Hypothalamus (tissue), 51 donors: Measurements from ENCODE around the gene TTC33.
"Not testable (repeated sequence)": the region's sequence is repeated elsewhere in the genome, so short reads cannot be mapped to it uniquely, and the experiment has no call there.

ENCODE experiments used
- DNase-seq, 51 donors: peaks; one replicate each; lab custom pipeline; 2025; lab: John Stamatoyannopoulos, UW

TTC33 gene

DNA sequence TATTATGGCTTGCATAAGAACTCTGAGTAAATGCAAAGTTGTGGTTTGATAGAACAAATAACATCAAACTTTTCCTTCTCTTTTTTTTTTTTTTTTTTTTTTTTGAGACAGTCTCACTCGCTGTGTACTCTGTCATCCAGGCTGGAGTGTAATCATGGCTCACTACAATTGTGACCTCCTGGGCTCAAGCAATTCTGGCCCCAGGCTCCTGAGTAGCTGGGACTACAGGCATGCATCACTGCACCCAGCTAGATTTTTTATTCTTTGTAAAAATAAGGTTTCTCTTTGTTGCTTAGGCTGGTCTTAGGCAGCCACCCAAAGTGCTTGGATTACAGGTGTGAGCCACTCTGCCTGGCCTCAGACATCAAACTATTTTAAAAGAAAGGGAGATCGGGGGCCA, 95.0 kb downstream of the TTC33 start:
- no peak for DNase-seq

DNA sequence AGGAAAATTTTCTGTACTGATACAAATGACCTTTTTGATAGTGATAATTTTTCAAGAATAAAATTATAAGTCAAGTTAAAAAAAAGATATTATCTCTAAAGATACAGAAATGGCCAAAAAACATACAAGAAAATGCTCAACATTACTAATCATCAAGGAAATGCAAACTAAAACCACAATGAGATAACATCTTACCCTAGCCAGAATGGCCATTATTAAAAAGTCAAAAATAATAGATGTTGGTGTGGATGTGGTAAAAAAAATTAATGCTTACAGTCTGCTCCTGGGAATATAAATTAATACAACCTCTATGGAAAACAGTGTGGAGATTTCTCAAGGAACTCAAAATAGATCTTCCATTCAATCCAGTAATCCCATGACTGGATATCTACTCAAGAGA, 99.0 kb downstream of the TTC33 start:
- DNase-seq = no peak

DNA sequence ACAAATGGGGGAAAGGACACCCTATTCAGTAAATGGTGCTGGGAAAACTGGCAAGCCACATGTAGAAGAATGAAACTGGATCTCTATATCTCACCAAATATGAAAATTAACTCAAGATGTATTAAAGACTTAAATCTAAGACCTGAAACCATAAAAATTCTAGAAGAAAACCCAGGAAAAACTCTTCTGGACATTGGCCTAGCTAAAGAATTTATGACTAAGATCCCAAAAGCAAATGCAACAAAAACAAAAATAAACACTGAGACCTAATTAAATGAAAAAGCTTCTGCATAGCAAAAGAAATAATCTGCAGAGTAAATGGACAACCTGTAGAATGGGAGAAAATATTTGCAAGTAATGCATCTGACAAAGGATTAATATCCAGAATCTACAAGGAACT, 99.7 kb downstream of the TTC33 start:
- DNase-seq = not testable (repeated sequence)

DNA sequence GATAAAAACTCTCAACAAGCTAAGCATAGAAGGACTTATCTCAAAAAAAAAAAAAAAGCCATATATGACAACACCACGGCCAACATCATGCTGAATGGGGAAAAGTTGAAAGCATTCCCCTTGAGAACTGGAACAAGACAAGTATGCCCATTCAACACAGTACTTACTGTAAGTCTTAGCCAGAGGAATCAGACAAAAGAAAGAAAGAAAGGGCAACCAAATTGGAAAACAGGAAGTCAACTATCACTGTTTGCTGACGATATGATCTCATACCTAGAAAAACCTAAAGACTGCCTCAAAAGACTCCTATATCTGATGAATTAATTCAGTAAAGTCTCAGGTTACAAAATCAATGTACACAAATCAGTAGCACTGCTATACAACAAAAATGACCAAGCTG, 100.6 kb downstream of the TTC33 start:
- no peak for DNase-seq

DNA sequence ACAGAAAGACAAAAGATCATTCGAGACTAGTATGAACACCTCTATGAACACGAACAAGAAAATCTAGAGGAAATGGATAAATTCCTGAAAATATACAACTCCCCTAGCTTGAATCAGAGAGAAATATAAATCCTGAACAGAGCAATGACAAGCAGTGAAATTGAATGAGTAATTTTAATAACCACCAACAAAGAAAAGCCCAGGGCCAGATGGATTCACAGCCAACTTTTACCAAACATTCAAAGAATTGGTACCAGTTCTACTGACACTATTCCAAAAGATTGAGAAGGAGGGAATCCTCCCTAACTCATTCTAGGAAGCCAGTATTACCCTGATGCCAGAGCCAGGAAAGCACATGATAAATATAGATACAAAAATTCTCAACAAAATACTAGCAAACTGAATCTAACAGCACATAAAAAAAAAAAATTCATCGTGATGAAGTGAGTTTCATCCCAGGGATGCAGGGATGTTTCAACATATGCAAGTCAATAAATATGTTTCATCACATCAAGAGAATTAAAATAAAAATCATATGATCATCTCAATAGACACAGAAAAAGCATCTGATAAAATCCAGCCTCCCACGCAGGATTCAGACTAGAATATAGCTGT, 101.3 kb downstream of the TTC33 start:
- DNase-seq = no peak

DNA sequence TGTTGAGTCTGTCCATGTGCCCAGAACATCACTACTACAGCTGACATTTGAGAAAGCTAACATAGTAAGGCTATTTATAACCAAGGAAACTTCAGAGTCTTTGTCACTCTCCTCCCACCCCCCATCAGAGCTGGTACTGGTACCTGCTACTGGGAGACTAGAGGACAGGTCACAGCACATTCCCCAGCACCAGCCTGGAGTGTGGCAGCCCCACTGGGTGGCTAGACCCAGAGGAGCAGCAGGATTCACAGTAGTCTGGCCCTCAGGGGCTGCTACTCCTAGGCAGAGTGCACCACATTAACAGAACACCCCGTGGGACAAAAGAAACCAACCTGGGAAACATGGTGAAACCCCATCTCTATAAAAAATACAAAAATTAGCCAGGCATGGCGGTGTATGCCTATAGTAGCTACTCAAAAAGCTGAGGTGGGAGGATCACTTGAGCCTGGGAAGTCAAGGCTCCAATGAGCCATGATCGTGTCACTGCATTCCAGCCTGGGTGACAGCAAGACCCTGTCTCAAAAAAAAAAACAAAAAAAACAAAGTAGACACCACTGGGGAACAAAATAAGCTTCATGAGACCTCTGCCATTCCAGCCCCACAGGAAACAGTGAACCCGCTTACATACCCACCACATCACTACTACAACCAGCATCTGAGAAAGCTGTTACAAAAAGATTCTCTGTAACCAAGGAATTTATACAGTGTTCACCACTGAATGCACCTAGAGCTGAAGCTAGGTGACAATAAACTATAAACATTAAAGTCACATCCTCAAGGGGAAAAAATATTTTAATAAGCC, 102.3 kb downstream of the TTC33 start:
- no peak for DNase-seq

DNA sequence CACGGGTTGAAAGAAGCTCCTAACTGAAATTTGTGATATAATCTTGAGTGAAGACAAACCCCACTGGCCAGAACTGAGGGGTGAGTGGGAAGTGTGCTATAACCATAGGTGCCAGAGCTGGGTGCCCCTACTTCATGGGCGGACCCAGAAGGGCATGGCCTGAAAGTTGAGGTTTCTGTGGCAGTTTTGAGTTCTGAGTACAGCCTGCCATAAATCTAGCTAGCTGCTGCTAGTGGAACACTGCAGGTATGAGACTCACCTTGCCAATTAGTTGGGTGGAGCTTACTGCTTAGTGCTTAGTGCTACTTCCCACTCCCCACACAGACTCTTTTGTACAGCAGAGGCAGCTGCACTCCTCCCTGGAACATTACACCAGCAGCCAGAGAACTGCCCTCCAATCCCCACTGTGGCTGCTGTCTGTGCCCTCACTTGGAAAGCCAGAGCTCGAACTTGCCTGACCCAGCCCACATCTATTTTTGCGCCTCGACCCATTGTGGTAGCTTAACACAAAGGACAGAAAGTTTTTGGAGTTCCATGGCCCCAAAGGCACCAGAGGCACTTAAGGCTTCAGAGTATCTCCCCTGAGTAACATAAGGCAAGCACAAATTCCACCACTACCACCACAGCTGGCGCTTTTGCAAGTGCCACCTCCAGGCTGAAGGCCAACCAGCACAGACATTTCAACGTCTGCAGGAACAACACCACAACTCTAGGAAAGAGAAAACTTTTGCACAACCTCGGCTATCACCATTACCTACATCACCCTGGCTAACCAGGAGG, 103.1 kb downstream of the TTC33 start:
- no peak for DNase-seq

DNA sequence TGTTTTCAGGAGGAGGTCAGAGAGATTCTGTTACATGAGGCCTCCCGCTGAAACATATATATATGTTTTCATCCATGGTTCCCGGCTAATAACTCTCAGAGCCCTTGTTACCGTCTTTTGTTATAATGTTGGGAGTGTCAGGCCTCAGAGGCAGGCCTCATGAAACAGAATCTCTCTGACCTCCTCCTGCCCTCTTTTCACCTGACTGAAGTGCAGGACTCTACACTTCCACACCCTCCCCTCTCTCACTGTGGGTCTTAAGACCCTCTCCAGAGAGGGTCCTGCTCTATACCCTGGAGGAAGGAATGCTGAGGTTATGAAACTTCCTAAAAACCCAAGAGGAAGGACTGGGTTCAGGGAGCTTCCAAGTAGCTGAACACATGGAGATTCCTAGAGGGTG, 104.6 kb downstream of the TTC33 start:
- DNase-seq = no peak

DNA sequence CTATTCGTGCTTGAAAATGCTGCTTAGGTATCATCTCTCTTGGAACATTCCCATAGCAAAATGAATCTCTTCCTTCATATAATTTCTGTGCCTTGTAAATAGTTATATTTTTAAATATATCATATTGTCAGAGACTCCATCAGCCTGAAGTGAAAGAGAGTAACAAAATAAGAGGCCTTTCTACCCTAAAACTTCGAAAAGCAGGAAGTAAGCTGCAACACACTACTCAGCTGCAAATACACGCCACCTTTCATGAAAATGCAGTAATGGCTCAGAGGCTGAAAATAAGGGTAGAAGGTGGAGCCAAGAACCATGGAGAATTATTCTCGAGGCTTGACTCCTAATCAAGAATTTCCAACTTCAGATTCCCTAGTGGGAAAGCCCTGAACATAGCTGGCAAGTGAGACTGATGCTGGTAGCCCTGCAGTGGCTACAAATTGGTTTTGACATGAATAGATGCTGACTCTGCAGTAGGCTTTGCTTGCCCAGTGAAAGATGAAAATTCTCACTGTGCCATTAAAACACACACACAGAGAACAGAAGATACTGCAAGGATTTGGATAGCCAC, 106.2 kb downstream of the TTC33 start:
- DNase-seq = no peak

DNA sequence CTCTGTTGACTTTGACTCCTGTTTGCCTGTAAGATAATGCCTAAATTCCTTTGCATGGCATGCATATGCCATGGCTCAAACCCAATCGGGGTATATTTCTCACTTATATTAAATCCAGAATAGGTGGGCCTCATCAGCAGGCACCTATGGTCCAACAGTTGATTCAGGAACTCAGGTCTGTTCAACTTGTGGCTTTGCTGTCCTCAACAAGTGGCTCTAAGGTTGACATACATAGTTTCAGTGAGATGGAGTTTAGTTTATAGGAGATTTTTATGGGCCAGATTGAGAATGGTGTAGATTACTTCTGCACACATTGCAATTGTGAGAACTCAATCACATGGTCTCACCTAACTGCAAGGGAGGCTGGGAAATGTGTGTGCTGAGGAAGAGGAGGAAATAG, 107.6 kb downstream of the TTC33 start:
- DNase-seq = no peak

DNA sequence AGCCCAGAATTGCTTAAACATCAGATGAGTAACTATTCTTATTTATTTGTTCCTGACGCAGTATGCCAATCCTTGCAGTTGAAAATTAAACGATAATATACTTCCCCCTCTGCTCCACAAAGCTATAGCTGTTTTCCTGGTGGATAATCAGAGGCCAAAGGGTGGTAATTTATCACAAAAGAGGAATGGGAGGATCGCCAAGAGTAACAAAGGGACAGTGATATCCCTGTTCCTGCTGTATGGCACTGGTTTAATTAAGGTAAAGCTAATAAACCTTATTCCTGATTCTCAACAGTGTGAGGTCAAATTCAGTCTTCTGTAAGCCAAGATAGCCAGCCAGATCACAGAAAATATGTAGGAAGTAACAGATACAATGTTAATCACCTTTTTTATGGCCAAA, 109.5 kb downstream of the TTC33 start:
- DNase-seq = no peak

DNA sequence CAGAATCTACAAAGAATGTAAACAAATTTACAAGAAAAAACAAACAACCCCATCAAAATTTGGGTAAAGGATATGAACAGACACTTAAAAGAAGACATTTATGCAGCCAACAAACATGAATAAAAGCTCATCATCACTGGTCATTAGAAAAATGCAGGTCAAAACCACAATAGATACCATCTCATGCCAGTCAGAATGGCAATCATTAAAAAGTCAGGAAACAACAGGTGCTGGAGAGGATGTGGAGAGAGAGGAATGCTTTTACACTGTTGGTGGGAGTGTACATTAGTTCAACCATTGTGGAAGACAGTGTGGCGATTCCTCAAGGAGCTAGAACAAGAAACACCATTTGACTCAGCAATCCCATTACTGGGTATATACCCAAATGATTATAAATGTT, 116.2 kb downstream of the TTC33 start:
- not testable (repeated sequence) for DNase-seq

DNA sequence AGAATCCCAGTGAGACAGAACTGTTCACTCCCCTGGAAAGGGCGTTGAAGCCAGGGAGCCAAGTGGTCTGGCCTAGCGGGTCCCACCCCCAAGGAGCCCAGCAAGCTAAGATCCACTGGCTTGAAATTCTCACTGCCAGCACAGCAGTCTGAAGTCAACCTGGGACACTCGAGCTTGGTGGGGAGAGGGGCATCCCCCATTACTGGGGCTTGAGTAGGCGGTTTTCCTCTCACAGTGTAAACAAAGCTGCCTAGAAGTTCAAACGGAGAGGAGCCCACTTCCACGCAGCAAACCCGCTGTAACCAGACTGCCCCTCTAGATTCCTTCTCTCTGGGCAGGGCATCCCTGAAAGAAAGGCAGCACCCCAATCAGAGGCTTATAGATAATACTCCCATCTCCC, 121.2 kb downstream of the TTC33 start:
- DNase-seq = no peak

DNA sequence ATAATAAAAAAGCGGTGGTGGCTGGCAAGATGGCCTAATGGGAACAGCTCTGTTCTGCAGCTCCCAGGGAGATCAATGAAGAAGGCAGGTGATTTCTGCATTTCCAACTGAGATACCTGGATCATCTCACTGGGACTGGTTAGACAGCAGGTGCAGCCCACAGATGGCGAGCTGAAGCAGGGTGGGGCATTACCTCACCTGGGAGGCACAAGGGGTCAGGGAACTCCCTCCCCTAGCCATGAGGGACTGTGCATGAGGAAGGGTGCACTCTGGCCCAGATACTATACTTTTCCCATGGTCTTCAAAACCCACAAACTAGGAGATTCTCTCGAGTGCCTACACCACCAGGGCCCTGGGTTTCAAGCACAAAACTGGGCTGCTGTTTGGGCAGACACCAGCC, 121.6 kb downstream of the TTC33 start:
- DNase-seq = no peak

DNA sequence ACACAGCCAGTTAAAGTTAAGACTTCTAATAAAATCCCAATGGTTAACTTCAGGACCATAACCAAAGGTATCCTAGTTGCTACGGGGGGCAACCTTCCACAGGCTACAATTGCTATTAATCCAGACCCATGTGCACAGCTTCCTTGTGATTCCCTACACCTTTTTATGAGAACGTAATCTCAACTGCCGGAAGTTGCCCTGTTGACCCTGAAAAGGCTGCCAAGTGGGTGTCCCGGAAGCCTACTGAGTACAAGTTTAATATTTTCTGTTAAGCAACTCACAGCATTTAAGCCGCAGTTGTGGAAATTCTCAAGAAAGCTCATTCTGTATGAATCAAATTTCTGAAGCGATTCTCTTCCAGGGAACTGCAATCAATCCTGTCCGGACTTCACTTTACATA, 124.5 kb downstream of the TTC33 start:
- no peak for DNase-seq

DNA sequence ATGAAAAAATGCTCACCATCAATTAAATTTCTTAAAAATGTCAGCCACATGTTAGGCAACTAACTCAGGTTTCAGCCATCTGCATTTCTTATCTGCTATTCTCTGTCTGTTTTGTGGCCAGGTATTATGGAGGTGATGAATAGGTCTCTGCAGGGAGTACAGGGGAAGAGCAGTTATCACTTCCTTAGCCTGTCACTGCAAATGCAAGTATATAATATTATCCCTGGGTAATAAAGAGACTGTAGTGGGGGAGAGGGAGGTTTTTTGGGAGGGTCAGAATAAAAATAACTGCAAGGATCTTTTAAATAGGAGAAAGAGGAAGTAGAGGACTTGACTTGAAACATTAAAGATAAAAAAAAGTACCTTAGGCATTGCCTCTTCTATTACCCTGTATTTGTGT, 125.6 kb downstream of the TTC33 start:
- DNase-seq = no peak

DNA sequence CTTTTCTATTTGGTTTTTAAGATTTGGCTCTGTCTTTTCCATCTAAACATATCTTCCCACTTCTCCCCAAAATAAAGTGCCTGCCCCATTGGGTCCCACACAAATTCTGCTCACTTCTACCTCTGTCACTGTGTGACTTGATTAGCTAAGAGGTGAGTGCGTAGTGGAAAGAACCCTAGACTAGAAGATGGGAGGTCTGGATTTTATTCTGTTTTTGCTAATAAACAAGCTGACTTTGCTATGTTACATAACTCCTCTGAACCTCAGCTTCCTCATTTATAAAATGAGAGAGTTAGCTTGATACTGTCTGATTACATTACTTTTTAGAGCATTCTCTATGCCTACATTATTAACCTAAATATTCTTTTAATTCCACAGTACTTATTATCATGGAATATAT, 127.4 kb downstream of the TTC33 start:
- DNase-seq = no peak

DNA sequence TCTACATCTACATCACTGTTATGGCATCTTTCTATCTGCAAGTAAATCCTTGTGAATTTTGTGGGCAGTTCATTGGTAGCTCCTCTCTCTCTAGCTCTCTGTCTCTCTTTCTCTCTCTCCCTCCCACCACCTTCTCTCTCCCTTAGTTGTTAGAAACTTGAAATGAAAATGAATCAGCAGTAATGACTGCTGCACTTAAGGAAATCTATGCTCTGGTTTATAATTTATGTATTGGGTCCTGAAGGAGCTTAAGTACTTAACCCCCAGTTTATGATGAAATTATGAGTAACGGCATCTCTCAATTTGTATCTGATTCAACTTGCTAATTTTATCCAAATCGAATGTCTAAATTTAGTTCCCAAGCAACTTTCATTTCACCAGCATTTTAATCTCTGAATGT, 128.1 kb downstream of the TTC33 start:
- no peak for DNase-seq

DNA sequence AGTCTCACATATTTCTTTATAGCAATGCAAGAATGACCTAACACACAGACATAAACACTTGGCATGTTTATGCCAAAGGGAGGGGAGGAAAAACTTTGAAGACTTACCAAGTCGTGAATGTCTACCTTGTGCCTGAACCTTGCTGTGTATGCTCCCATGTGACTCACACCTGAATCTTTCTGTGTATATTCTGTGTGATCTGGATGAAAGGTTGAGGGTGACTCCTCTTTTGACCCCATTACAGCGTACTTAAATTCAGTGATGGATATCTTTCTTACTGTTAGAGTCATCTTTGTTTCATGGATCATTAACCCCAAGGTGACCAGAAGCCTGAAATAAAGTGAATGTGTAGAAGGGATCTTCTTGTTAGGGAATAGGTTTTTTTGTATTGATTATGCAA, 129.0 kb downstream of the TTC33 start:
- no peak for DNase-seq

DNA sequence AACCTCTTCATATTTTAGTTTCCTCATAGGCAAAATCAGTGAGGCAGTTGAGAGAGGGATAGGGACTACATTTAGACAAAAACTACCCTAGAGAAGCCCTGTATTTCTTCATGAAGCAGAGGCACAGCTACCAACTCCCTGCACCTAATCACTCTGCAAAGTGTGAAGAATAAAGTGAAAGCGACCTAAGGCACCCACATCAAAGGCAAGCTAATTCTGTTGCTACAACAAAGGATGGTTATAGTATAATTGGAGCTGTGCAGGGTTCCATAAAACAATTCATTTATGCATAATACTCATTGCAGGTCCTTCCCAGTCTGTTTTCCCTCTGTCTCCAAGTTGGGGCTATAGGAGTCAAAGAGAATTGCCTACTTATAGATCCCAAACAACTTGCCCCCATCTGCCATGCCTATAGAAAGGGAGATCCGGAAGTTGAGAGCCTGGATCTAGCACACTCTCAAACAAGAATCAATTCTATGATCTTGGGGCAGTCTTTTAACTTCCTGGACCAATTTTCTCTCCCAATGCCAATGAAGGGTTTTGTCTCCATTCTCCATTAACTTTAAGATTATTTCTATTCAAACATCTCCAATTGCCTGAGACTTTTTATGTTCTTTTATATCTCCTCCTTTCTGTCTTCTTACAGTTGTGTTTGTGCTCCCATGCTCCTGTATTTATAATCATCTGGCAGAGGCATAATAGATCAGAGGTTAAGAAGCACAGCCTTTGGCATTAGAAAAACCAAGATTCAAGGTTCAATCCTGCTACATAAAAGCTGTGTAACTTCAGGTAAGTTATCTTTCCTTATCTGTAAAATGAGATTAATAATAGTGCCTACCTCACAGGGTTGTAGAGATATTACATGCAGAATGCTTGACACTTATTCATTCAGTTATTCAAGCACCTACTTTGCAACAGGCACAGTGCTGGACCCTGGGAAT, 132.0 kb downstream of the TTC33 start:
- no peak for DNase-seq
